Mucosa of stomach (tissue), 1 donor: ENCODE data around the gene BCL2L12.

Source experiments
- H3K27me3 ChIP-seq: one replicate; pipeline ENCODE4 v1.7.0; 2013; ENCODE audit warnings: mild to moderate bottlenecking, low read length; ENCODE audit not compliant: control insufficient read depth, insufficient read depth
- H3K36me3 ChIP-seq: one replicate; pipeline ENCODE4 v1.7.0; 2013; ENCODE audit warnings: low read length; ENCODE audit not compliant: control insufficient read depth, insufficient read depth
- H3K4me1 ChIP-seq: one replicate; pipeline ENCODE4 v1.7.0; 2013; ENCODE audit warnings: mild to moderate bottlenecking, low read length; ENCODE audit not compliant: control insufficient read depth, insufficient read depth
- H3K4me3 ChIP-seq: one replicate; pipeline ENCODE4 v1.7.0; 2013; ENCODE audit warnings: low read length
- H3K9ac ChIP-seq: one replicate; pipeline ENCODE4 v1.7.0; 2013; ENCODE audit warnings: mild to moderate bottlenecking, low read length, moderate library complexity
- H3K9me3 ChIP-seq: one replicate; pipeline ENCODE4 v1.7.0; 2013; ENCODE audit warnings: mild to moderate bottlenecking, low read length, moderate library complexity; ENCODE audit not compliant: control insufficient read depth
- donor health status: Pancreatic carcinoma.

The BCL2L12 gene

GRCh38 chr19:49684983-49685553, 19.3 kb downstream of the BCL2L12 start:
- Histone ChIP-seq H3K9ac (no peak overlapping the region), H3K36me3 (peaks cover 8% of the 10 kb centered on the region), H3K4me3 (no peak overlapping the region), H3K4me1 (peaks cover 14% of the 10 kb centered on the region), H3K9me3 (no peaks in the 10 kb centered on the region), H3K27me3 (peaks cover 7% of the 10 kb centered on the region)

DNA sequence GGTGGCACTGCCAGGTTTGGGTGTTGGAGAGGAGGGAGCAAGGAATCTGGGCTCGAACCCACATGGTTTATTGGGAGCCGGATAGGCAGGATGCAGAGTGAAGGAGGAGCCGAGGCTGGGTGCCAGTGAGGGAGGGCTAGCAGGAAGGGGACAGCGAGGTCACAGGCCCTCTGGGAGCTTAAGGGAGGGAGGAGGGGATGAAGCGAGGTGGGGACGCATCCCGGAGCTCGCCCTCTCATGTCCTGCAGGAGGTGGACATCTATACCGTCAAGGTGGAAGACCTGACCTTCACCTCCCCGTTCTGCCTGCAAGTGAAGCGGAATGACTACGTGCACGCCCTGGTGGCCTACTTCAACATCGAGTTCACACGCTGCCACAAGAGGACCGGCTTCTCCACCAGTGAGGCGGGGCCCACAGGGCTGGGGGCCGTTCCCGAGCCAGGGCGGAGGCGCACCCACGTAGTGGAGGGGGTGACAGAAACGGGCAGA, 20.2 kb downstream of the BCL2L12 start:
- Histone ChIP-seq H3K9me3 (no peaks in the 10 kb centered on the region), H3K4me3 (no peak overlapping the region), H3K9ac (no peak overlapping the region), H3K4me1 (peaks cover 16% of the 10 kb centered on the region), H3K36me3 (peaks cover 8% of the 10 kb centered on the region), H3K27me3 (peaks cover 15% of the 10 kb centered on the region)

DNA sequence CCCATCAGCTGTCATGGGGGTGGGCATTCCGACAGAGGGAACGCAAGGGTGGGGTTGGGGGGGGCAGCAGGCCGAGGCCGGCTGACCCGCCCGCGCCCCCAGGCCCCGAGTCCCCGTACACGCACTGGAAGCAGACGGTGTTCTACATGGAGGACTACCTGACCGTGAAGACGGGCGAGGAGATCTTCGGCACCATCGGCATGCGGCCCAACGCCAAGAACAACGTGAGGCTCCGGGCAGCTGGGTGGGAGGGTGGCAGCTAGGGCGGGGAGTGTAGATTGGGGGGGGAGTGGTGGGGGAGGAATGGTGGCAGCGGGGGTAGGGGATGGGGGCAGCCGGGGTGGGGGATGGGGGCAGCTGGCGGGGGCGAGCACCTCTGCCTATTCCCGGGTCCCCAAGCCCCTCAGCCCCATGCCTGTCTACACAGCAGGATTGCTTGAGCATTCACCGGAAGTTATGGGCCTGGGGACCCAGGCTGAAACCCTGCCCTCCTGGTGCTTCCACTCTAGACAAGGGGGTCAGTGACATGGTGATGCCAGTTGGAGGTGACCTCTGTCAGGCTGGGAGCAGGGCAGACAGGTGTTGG, 20.9 kb downstream of the BCL2L12 start:
- Histone ChIP-seq H3K4me1 (peaks cover 16% of the 10 kb centered on the region), H3K27me3 (peaks cover 22% of the 10 kb centered on the region), H3K9ac (no peak overlapping the region), H3K9me3 (no peaks in the 10 kb centered on the region), H3K4me3 (no peak overlapping the region), H3K36me3 (peaks cover 8% of the 10 kb centered on the region)

- Histone ChIP-seq H3K36me3 (peaks cover 3% of the 10 kb centered on the region), H3K27me3 (peaks cover 24% of the 10 kb centered on the region), H3K9ac (no peak overlapping the region), H3K9me3 (no peaks in the 10 kb centered on the region), H3K4me3 (no peak overlapping the region), H3K4me1 (peaks cover 16% of the 10 kb centered on the region)
Measured at GRCh38 chr19:49687150-49687549, 21.4 kb downstream of the BCL2L12 start.

- no peaks in the 10 kb centered on the region for H3K36me3 ChIP-seq
- H3K9ac ChIP-seq = no peak overlapping the region
- H3K4me1 ChIP-seq = peaks cover 16% of the 10 kb centered on the region
- peaks cover 24% of the 10 kb centered on the region for H3K27me3 ChIP-seq
- no peak overlapping the region for H3K4me3 ChIP-seq
- no peaks in the 10 kb centered on the region for H3K9me3 ChIP-seq
Measured at GRCh38 chr19:49687566-49688316, 22.0 kb downstream of the BCL2L12 start.

GRCh38 chr19:49688531-49689132, 22.9 kb downstream of the BCL2L12 start:
- no peak overlapping the region for H3K9ac ChIP-seq
- no peaks in the 10 kb centered on the region for H3K36me3 ChIP-seq
- peaks cover 16% of the 10 kb centered on the region for H3K4me1 ChIP-seq
- H3K27me3 ChIP-seq = peaks cover 24% of the 10 kb centered on the region
- no peaks in the 10 kb centered on the region for H3K9me3 ChIP-seq
- H3K4me3 ChIP-seq = no peak overlapping the region

DNA sequence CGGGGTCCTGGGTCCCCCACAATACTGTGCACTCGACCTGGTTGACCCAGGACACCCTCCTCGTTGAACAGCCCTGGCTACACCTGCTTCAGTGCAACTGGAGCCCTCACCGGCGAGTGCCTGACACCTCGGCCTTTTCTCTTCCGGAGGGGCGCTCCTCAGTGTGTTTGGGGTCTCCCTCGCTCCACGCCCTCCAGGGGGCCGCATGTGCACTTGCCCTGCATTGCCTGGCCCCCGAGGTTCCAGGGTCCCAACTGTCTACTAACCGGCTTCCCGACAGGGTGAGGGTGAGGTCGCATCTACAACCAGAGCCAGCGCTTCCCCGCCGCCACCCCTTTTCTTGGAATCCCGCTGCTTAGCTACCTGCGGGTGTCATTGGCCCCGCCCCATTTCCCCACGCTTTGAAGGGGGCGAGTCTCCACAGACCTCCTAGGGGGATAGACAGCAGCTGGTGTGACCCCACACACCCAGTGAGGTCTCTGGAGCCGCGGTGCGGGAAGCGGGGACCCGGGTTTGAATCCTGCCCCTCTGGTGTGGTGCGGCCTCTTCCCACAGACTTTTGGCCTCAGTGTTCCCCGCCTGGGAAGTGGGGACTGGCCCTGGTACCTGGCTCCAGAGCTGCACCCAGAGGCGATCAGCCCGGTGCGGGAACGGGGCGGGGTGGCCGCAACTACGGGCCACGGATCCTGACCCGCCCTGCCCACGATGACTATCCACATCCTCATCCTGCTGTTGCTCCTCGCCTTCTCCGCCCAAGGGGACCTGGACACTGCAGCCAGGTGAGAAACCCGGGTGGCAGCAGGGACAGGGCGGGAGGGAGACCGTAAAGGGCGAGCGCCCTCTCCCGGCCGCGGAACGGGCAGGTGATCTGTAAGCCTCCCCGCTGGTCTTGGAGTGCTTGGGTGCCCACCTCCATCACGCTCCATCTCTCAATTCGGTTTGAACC, 23.7 kb downstream of the BCL2L12 start, which contains the start of gene ADM5:
ADM5 (plus strand) TSS at position 462 of the 946 bp plus-strand sequence; CDS start at position 706, 244 bp downstream.
- H3K4me3 ChIP-seq = peak within 1 kb of the TSS; percentile 40
- H3K9me3 ChIP-seq = no peaks in the 10 kb centered on the region
- H3K36me3 ChIP-seq = no peaks in the 10 kb centered on the region
- peaks cover 24% of the 10 kb centered on the region for H3K27me3 ChIP-seq
- H3K9ac ChIP-seq = peak within 1 kb of the TSS; percentile 69
- H3K4me1 ChIP-seq = peaks cover 16% of the 10 kb centered on the region

DNA sequence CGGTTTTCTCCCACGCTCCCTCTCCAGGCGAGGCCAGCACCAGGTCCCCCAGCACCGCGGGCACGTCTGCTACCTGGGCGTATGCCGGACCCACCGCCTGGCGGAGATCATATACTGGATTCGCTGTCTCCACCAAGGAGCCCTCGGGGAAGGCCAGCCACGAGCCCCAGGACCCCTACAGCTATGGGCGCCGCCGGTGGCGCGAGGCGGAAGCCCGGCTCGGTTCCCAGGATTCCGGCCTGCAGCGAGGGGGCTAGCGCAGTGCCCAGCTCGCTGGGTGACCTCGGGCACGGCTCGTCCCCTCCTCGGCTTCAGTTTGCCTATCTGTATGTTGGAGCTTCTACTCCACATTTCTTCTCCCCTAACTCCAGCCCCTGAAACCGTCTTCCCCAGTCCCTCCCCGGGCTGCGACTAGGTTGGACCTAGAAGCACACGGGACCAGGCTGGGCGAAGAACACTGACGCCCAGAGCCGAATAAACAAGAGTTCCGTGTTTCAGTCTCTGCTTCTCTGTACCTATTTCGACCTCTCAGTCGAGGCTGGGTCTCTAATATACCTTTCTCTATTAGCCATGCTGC, 24.4 kb downstream of the BCL2L12 start:
- Histone ChIP-seq H3K27me3 (peaks cover 24% of the 10 kb centered on the region), H3K4me3 (peak overlapping the region; percentile 40), H3K9ac (peak overlapping the region; percentile 69), H3K9me3 (no peaks in the 10 kb centered on the region), H3K36me3 (no peaks in the 10 kb centered on the region), H3K4me1 (peaks cover 16% of the 10 kb centered on the region)

GRCh38 chr19:49690656-49691242, 25.0 kb downstream of the BCL2L12 start, which contains the start of gene CPT1C:
CPT1C (plus strand) TSS chr19:49691116; CDS start chr19:49692253, 1,137 bp downstream.
- peaks cover 16% of the 10 kb centered on the region for H3K4me1 ChIP-seq
- H3K27me3 ChIP-seq = peaks cover 24% of the 10 kb centered on the region
- H3K9me3 ChIP-seq = no peaks in the 10 kb centered on the region
- H3K36me3 ChIP-seq = no peaks in the 10 kb centered on the region
- peak within 1 kb of the TSS; percentile 40 for H3K4me3 ChIP-seq
- peak within 1 kb of the TSS; percentile 69 for H3K9ac ChIP-seq

- no peaks in the 10 kb centered on the region for H3K9me3 ChIP-seq
- peaks cover 16% of the 10 kb centered on the region for H3K4me1 ChIP-seq
- no peaks in the 10 kb centered on the region for H3K36me3 ChIP-seq
- no peak overlapping the region for H3K9ac ChIP-seq
- peaks cover 24% of the 10 kb centered on the region for H3K27me3 ChIP-seq
- no peak overlapping the region for H3K4me3 ChIP-seq
Measured at GRCh38 chr19:49691243-49692146, 25.8 kb downstream of the BCL2L12 start.
